Measurements from ENCODE around the gene ZNF618. TPM values are rescaled to one million over a fixed set of nuclear protein-coding genes. Genes with fewer than 3 reads are reported as not detected.

Gene ZNF618
- total RNA-seq, 1 donor from 2014 or later = 7.4 TPM

DNA sequence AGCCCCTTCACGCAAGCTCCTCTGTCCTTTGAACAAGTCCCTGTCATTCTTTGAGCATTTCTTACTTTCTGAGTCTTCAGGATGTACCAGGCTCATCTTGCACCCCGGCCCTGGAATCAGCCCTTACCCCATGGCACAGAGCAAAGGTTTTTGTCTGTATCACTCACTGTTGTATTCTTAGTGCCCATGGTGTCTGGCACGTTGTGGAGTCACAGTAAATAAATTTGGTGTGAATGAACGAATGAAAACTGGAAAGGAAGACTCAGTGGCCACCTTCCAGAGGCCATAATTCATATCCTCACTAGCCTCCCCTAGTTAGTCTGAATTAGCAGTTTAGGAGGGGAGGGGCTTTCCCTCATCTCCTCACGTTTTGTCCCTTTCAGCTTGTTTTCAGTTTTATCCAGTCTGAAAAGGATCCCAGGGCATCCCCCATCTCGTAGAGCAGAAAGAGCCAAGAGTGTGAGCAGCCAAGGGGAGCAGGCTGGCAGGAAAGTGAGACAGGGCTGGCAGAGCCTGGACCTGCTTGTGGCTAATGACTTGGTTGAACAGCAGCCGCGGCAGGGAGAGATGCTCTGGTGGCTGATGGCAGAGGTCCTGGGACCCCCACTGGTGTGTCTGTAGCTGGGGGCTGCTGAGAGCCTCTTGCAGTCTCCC is 42.7 kb downstream of the ZNF618 start:
- H3K27ac ChIP-seq = no peak overlapping the region
- H3K4me3 ChIP-seq = no peak overlapping the region
- H3K36me3 ChIP-seq = no peaks in the 10 kb centered on the region
- no peaks in the 10 kb centered on the region for H3K9me3 ChIP-seq
- DNase-seq (ENCODE audit: extremely low spot score in 2 of 2) = peak in 1 of 2 donors; percentile 71
- intact Hi-C loops (cut with DNase I) = no loop called here
- peaks cover 7% of the 10 kb centered on the region for H3K4me1 ChIP-seq
- TF ChIP-seq POLR2A (IDR thresholded peaks at IDR 0.05) (no peak), POLR2AphosphoS5 (IDR thresholded peaks at IDR 0.05; ENCODE audit: insufficient read depth in 1 of 2, low read depth in 1 of 2) (no peak), CTCF (IDR thresholded peaks at IDR 0.05) (no peak)
- H3K27me3 ChIP-seq = no peaks in the 10 kb centered on the region

GRCh38 chr9:113919382-113919781 is 43.3 kb downstream of the ZNF618 start:
- Histone ChIP-seq H3K4me3 (no peak overlapping the region), H3K36me3 (no peaks in the 10 kb centered on the region), H3K27ac (no peak overlapping the region), H3K27me3 (no peaks in the 10 kb centered on the region), H3K9me3 (no peaks in the 10 kb centered on the region), H3K4me1 (peaks cover 1% of the 10 kb centered on the region)
- intact Hi-C loops (cut with DNase I) = no loop called here
- no peak for DNase-seq (ENCODE audit: extremely low spot score in 2 of 2)
- no peak for TF ChIP-seq POLR2A (IDR thresholded peaks at IDR 0.05)
- no peak for TF ChIP-seq POLR2AphosphoS5 (IDR thresholded peaks at IDR 0.05; ENCODE audit: insufficient read depth in 1 of 2, low read depth in 1 of 2)
- no peak for TF ChIP-seq CTCF (IDR thresholded peaks at IDR 0.05)

- DNase-seq (ENCODE audit: extremely low spot score in 2 of 2) = peak in 1 of 2 donors; percentile 54
- H3K36me3 ChIP-seq = no peaks in the 10 kb centered on the region
- no peaks in the 10 kb centered on the region for H3K9me3 ChIP-seq
- no peaks in the 10 kb centered on the region for H3K4me1 ChIP-seq
- intact Hi-C loops (cut with DNase I) = no loop called here
- TF ChIP-seq POLR2AphosphoS5 (IDR thresholded peaks at IDR 0.05; ENCODE audit: insufficient read depth in 1 of 2, low read depth in 1 of 2) (no peak), CTCF (IDR thresholded peaks at IDR 0.05) (no peak), POLR2A (IDR thresholded peaks at IDR 0.05) (no peak)
- no peak overlapping the region for H3K27ac ChIP-seq
- H3K27me3 ChIP-seq = no peaks in the 10 kb centered on the region
- H3K4me3 ChIP-seq = no peak overlapping the region
Observed at GRCh38 chr9:113919871-113920270, 43.8 kb downstream of the ZNF618 start.

GRCh38 chr9:113920872-113921271 is 44.8 kb downstream of the ZNF618 start:
- Histone ChIP-seq H3K4me3 (no peak overlapping the region), H3K4me1 (no peaks in the 10 kb centered on the region), H3K27ac (no peak overlapping the region), H3K36me3 (no peaks in the 10 kb centered on the region), H3K27me3 (no peaks in the 10 kb centered on the region), H3K9me3 (no peaks in the 10 kb centered on the region)
- intact Hi-C loops (cut with DNase I) = no loop called here
- DNase-seq (ENCODE audit: extremely low spot score in 2 of 2) = peak in 1 of 2 donors; percentile 64
- TF ChIP-seq POLR2AphosphoS5 (IDR thresholded peaks at IDR 0.05; ENCODE audit: insufficient read depth in 1 of 2, low read depth in 1 of 2) (no peak), CTCF (IDR thresholded peaks at IDR 0.05) (no peak)

- TF ChIP-seq CTCF (IDR thresholded peaks at IDR 0.05) = no peak
- TF ChIP-seq POLR2AphosphoS5 (IDR thresholded peaks at IDR 0.05; ENCODE audit: insufficient read depth in 1 of 2, low read depth in 1 of 2) = no peak
- no peak for TF ChIP-seq POLR2A (IDR thresholded peaks at IDR 0.05)
- no peaks in the 10 kb centered on the region for H3K4me1 ChIP-seq
- H3K9me3 ChIP-seq = no peaks in the 10 kb centered on the region
- no peak for DNase-seq (ENCODE audit: extremely low spot score in 2 of 2)
- no peak overlapping the region for H3K4me3 ChIP-seq
- no peak overlapping the region for H3K27ac ChIP-seq
- no peaks in the 10 kb centered on the region for H3K36me3 ChIP-seq
- no peaks in the 10 kb centered on the region for H3K27me3 ChIP-seq
- intact Hi-C loops (cut with DNase I) = no loop called here
Observed at GRCh38 chr9:113921396-113921925, 45.4 kb downstream of the ZNF618 start.

Data from vagina (tissue), 2 donors.